Loucy (cell line): ENCODE results near the gene PKHD1.

Experiments used
- H2AFZ ChIP-seq: fragments of 200-600 bp; sonication (generic); 2 replicates; pipeline ENCODE4 v1.6.0; 2016; ENCODE audit warnings: antibody characterized with exemption, mild to moderate bottlenecking, low read length, moderate library complexity
- H3F3A ChIP-seq: fragments of 200-600 bp; 2 replicates; pipeline ENCODE4 v1.6.0; 2016; ENCODE audit warnings: antibody characterized with exemption, low read depth, mild to moderate bottlenecking
- H3K27me3 ChIP-seq: fragments of 200-600 bp; sonication (generic); 2 replicates; pipeline ENCODE4 v1.6.1; 2014; ENCODE audit warnings: low read length, mild to moderate bottlenecking; ENCODE audit not compliant: insufficient read depth, poor library complexity, severe bottlenecking
- H3K36me3 ChIP-seq: fragments of 200-600 bp; sonication (generic); 2 replicates; pipeline ENCODE4 v1.6.1; 2016; ENCODE audit warnings: low read length; ENCODE audit not compliant: insufficient read depth
- H3K4me1 ChIP-seq: fragments of 200-600 bp; sonication (generic); 2 replicates; pipeline ENCODE4 v1.5.1; 2014; ENCODE audit warnings: low read length, mild to moderate bottlenecking; ENCODE audit not compliant: insufficient read depth, poor library complexity, severe bottlenecking
- H3K4me2 ChIP-seq: fragments of 200-600 bp; sonication (generic); 2 replicates; pipeline ENCODE4 v1.6.0; 2014; ENCODE audit warnings: antibody characterized with exemption, low read length, low read depth, mild to moderate bottlenecking; ENCODE audit not compliant: poor library complexity, severe bottlenecking
- H3K4me3 ChIP-seq: fragments of 200-600 bp; sonication (generic); 2 replicates; pipeline ENCODE4 v1.5.1; 2014; ENCODE audit warnings: low read length, mild to moderate bottlenecking, mixed read lengths; ENCODE audit not compliant: poor library complexity, severe bottlenecking
- H3K79me2 ChIP-seq: fragments of 200-600 bp; sonication (generic); 2 replicates; pipeline ENCODE4 v1.6.1; 2014; ENCODE audit warnings: low read length; ENCODE audit not compliant: insufficient read depth
- H3K9ac ChIP-seq: fragments of 200-600 bp; sonication (generic); 2 replicates; pipeline ENCODE4 v1.6.0; 2014; ENCODE audit warnings: mild to moderate bottlenecking, low read depth, low read length, moderate library complexity; ENCODE audit not compliant: poor library complexity, severe bottlenecking
- H3K9me2 ChIP-seq: fragments of 200-600 bp; sonication (generic); replicated peaks from 2 replicates; pipeline ENCODE4 v1.6.1; 2016; ENCODE audit warnings: low read depth, low read length, mixed read lengths
- H3K9me3 ChIP-seq: fragments of 200-600 bp; sonication (generic); 2 replicates; pipeline ENCODE4 v1.6.1; 2014; ENCODE audit warnings: mild to moderate bottlenecking, antibody characterized with exemption, low read length, low read depth; ENCODE audit not compliant: insufficient read depth
- H4K20me1 ChIP-seq: fragments of 200-600 bp; sonication (generic); 2 replicates; pipeline ENCODE4 v1.6.0; 2014; ENCODE audit warnings: antibody characterized with exemption, low read length, mild to moderate bottlenecking; ENCODE audit not compliant: insufficient read depth, poor library complexity, severe bottlenecking
- CTCF ChIP-seq: fragments of 200-600 bp; sonication (generic); conservative IDR thresholded peaks from 2 replicates; pipeline ENCODE4 v1.5.1; 2014; ENCODE audit warnings: mild to moderate bottlenecking, antibody characterized with exemption, low read length
- EZH2phosphoT487 ChIP-seq: fragments of 200-600 bp; IDR thresholded peaks from 2 replicates; pipeline ENCODE4 v1.6.1; 2018; ENCODE audit warnings: antibody characterized with exemption, mild to moderate bottlenecking, moderate library complexity, borderline replicate concordance

The PKHD1 gene

GRCh38 chr6:52087498-52087999 is at the start of gene PKHD1:
PKHD1 (minus strand) TSS chr6:52087613; CDS start chr6:52084933, 2,680 bp downstream.
- Histone ChIP-seq H3K27me3 (no peaks in the 10 kb centered on the region), H3K4me1 (peaks cover 14% of the 10 kb centered on the region), H4K20me1 (no peaks in the 10 kb centered on the region), H3K79me2 (no peaks in the 10 kb centered on the region), H3K4me3 (no peak within 1 kb of the TSS), H3F3A (no peaks in the 10 kb centered on the region), H3K36me3 (no peaks in the 10 kb centered on the region), H3K9ac (no peak within 1 kb of the TSS), H3K4me2 (no peak within 1 kb of the TSS), H3K9me3 (no peaks in the 10 kb centered on the region), H3K9me2 (no peaks in the 10 kb centered on the region), H2AFZ (peak within 1 kb of the TSS; percentile 72)
- TF ChIP-seq EZH2phosphoT487, result no peak
- TF ChIP-seq CTCF, result peak; percentile 87

- H4K20me1 ChIP-seq, result no peaks in the 10 kb centered on the region
- no peak overlapping the region for H3K9ac ChIP-seq
- H3K4me2 ChIP-seq, result no peak overlapping the region
- no peaks in the 10 kb centered on the region for H3K79me2 ChIP-seq
- H3K9me2 ChIP-seq, result no peaks in the 10 kb centered on the region
- TF ChIP-seq EZH2phosphoT487 (no peak), CTCF (no peak)
- H3K36me3 ChIP-seq, result no peaks in the 10 kb centered on the region
- no peaks in the 10 kb centered on the region for H3K9me3 ChIP-seq
- H3K4me3 ChIP-seq, result no peak overlapping the region
- no peaks in the 10 kb centered on the region for H3F3A ChIP-seq
- H3K4me1 ChIP-seq, result peaks cover 7% of the 10 kb centered on the region
- H3K27me3 ChIP-seq, result no peaks in the 10 kb centered on the region
- no peak overlapping the region for H2AFZ ChIP-seq
These were observed 49.6 kb upstream of the PKHD1 start for GRCh38 chr6:52136934-52137467.

GRCh38 chr6:52136055-52136454 is 48.6 kb upstream of the PKHD1 start:
- H2AFZ ChIP-seq, result no peak overlapping the region
- no peaks in the 10 kb centered on the region for H3K9me3 ChIP-seq
- no peaks in the 10 kb centered on the region for H3K27me3 ChIP-seq
- H3K9ac ChIP-seq, result no peak overlapping the region
- no peak overlapping the region for H3K4me3 ChIP-seq
- no peak for TF ChIP-seq CTCF
- TF ChIP-seq EZH2phosphoT487, result no peak
- no peaks in the 10 kb centered on the region for H3K9me2 ChIP-seq
- no peak overlapping the region for H3K4me2 ChIP-seq
- H3F3A ChIP-seq, result no peaks in the 10 kb centered on the region
- H3K36me3 ChIP-seq, result no peaks in the 10 kb centered on the region
- H3K4me1 ChIP-seq, result peaks cover 7% of the 10 kb centered on the region
- no peaks in the 10 kb centered on the region for H3K79me2 ChIP-seq
- H4K20me1 ChIP-seq, result no peaks in the 10 kb centered on the region
